ENCODE data around the gene AJM1. TPM values are rescaled to one million over a fixed set of nuclear protein-coding genes. Genes with fewer than 3 reads are reported as not detected.

Gene AJM1
- total and polyA plus RNA-seq, 2 of the 8 experiments (the other 6 are each of a cell fraction or from before 2014, with no cell fraction given): 0.12 to 0.97 TPM

GRCh38 chr9:136849038-136849959, 7.0 kb downstream of the AJM1 start, which contains the start of gene PHPT1 (continued):
- TF ChIP-seq CHD7 (IDR thresholded peaks at IDR 0.05; ENCODE audit: insufficient replicate concordance, low read length): no peak
- TF ChIP-seq NANOG (IDR thresholded peaks at IDR 0.05; ENCODE audit: insufficient read depth, low read depth, low read length, poor library complexity, severe bottlenecking): no peak
- TF ChIP-seq RFX5 (IDR thresholded peaks at IDR 0.05; ENCODE audit: borderline replicate concordance, low read depth, low read length): no peak
- TF ChIP-seq RBBP5 (IDR thresholded peaks at IDR 0.05; ENCODE audit: borderline replicate concordance, low read depth, low read length): 0 out of 2 replicates have a peak, but pooled peaks have one; percentile 45
- no peak for TF ChIP-seq CHD1 (IDR thresholded peaks at IDR 0.05; ENCODE audit: low read depth, low read length)
- TF ChIP-seq CREB1 (IDR thresholded peaks at IDR 0.05): no peak; the same call in 1 of the 2 replicates
- peak; percentile 88 for TF ChIP-seq YY1 (IDR thresholded peaks at IDR 0.05; ENCODE audit: low read depth, low read length)
- peak; percentile 34; the same call in 1 of the 2 replicates for TF ChIP-seq KDM5A (IDR thresholded peaks at IDR 0.05; ENCODE audit: low read length)
- no peak for TF ChIP-seq CTBP2 (IDR thresholded peaks at IDR 0.05; ENCODE audit: borderline replicate concordance, insufficient read depth, insufficient read length, low read length)
- TF ChIP-seq SP1 (IDR thresholded peaks at IDR 0.05; ENCODE audit: low read depth, low read length): peak; percentile 99

Data from H1 (cell line).